ENCODE results near the gene WDFY2.
A peak's percentile ranks its signal among the peaks of the same experiment; 100 is the strongest.
"Not testable (repeated sequence)": the region's sequence is repeated elsewhere in the genome, so short reads cannot be mapped to it uniquely, and the experiment has no call there.

Gene WDFY2

DNA sequence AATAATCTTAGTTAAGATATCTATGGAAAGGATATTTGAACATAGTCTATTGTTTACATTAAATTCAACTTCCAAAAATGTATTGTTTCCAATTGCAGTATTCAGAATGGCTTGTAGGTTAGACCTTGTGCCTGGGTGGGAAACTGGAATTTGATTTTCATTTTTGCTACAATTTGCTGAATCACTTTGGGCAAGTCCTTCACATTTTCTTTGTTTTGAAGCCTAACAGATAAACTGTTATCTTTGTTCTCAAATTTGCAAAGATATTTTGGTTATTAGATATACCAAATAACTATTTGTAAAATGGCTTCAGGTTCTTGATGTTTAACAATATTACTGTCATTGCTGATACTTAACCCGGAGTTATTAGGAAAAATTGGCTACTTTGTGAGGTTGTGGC is 82.6 kb downstream of the WDFY2 start:
- no peak for DNase-seq

DNA sequence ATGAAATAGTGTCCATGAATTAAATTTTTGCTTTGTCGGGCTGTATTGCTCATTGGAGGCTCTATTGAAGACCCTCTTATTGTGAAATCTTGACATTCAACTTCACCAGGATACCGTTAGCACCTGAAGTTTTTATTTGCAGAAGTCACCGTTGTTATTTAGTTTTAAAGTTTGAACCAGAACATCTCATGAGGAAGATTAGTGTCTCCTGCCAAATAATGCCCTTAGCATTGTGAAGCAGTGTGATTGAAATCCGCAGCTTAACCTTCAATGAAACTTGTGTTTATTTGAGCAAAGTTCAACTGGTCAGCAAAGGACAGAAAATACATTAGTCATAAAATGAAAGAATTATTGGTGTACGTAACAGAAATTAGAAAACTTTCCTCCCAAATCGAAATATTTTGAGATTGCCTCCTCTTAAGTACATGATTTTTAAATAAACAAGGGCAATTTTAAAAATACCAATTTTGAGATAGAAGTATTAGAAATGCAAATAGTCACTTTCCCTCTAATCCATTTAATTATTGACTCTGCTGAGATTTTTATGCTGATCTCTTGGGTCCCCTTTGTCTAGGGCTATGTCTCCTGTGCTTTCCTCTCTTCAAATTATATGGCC is 84.4 kb downstream of the WDFY2 start:
- no peak for DNase-seq

DNA sequence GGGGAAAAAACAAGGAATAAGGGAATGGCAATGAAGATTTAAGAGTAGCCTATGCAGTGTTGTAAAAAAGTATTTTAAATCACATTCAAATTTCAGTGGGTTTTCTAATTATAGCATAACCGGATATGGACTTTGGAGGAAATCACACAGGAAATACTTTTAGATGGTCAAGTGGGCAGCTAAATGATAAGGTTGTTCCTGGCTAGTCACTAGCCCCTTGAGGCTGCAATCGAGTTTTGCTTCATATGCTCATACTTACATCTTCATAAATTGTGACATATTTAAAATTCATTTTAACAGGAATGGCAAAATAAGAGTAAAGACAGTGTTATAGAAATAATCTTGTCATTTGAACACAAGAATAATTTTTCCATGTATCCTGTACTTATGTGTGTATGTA is 88.9 kb downstream of the WDFY2 start:
- DNase-seq: no peak

DNA sequence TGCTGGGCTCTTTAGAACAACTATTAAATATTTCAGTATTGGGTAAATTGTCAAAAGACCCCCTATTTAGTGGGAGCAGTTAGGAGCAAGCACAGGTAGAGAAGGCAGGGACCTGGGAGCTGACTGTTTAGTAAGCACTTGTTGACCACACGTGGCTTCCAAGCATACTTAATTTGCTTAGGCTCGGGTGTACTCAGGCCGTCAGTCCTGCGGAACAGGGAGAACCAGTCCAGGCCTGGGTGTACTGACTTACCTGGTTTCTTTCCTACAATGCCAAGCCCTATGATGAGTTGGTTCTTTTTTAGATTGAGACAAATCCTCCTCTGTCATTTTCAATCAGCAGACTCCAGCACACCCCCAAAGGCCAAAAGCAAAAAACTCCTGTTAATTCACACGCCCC is 90.0 kb downstream of the WDFY2 start:
- no peak for DNase-seq

DNA sequence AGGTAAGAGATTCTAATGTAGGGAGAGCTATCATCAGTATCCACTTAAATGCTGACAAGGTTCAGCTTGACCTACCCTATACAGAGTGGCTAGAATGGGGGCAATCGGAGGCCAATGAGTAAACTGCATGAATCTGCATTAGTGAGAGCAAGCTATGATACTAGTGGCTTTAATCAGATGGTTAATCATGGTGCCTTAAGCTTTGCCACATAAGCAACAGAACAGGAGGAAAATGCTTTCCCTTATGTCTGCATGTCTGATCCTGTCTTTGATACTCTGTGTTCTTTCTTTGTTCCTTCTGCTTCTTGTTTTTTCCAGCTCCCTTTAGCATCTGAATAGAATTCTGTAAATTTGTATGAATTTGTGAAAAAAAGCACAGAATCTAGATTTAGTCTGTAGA is 91.1 kb downstream of the WDFY2 start:
- DNase-seq: no peak

DNA sequence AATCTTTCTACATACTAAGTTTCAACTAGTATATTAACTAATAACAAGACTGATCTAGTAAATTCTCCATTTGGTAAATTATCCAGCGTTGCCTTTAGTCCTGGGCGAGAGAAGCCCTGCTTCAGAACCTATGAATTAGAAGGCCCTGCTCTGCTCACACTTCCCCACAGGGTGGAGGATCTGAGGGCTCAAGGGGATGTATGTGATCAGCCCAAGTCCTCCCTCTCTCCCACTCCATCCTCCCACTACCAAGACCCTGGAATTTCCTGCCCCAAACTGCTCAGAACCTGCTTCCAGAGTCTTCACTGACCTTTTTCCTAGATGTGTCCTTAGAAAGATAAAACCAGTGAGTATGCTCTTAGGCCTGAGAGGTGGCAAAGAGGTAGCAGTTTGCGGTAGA is 91.6 kb downstream of the WDFY2 start:
- no peak for DNase-seq

DNA sequence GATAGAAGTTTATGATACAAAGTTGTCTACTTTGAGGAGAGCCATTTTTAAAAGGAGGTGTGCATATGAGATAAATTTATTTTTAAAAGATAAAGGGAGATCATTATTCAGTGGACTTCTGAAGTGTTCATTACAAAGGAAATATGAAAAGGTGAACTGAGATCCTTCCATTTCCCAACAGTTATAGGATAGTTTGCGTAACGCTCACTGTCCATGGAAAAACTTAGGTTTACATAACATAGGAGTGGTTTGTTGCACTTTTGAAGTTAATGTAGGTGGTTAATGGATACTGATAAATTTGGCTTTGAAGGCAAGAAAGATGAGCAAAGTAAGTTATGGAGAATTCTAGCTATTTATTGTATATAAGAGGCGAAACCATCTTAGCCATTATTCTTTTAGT is 92.5 kb downstream of the WDFY2 start:
- no peak for DNase-seq

DNA sequence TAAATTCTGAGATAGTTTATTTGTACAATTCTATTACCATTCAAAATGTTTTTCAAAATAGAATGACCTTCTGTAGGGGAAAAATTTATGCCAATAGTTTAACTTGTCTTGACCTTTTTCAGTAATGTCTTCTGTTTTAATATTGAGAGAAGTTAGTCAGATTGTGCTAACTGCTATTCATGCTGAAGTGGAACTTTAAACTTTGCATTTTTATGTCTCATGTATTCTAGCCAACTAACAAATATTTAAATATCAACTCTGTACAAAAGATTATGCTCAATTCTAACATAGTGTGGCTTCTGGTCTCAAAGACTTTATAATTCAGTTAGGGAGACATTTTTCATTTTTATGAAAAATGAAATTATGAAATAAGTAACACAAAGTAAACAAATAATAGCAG is 94.2 kb downstream of the WDFY2 start:
- no peak for DNase-seq

DNA sequence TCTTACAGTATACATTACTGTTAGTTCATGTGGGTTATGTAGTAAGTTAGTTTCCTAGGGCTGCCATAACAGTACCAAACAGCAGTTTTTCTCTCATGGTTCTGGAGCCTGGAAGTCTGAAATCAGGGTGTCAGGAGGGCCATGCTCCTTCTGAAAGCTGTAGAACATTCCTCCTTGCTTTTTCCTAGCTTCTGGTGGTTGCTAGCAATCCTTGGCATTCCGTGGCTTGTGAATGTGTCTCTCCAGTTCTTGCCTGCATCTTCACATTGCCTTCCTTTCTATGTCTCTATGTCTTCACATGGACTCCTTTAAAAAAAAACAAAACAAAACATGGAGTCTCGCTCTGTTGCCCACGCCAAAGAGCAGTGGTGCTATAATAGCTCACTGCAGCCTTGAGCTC is 95.4 kb downstream of the WDFY2 start:
- DNase-seq: peak; percentile 5

DNA sequence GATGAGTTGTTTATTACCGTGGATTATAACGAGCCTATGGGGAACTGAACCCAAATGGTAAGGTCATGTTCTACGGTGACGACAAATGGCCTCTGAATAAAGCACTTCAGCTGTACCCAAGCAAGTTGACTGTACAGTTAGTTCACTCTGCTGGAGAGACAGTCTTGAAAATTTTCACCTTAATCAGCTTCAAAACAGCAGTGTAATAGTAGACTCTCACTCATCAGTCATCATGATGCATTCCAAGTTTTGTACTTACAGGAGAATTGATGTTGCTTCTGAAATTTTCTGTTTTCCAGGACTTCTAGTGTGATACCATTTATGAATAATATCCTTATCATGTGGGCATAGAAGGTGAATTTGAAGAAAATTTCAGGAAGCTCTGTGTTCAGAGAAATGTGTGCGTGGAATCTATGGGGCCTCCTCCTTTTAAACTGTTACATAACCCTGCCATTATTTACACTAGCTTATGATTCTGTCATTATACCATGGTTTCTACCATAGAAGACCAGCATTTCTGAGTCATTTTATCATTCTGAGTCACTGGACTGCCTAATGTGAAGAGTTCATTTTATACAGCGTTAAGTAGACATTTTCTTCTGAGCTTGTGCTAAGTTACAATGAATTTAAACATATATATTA is 96.9 kb downstream of the WDFY2 start:
- peak; percentile 80 for DNase-seq

DNA sequence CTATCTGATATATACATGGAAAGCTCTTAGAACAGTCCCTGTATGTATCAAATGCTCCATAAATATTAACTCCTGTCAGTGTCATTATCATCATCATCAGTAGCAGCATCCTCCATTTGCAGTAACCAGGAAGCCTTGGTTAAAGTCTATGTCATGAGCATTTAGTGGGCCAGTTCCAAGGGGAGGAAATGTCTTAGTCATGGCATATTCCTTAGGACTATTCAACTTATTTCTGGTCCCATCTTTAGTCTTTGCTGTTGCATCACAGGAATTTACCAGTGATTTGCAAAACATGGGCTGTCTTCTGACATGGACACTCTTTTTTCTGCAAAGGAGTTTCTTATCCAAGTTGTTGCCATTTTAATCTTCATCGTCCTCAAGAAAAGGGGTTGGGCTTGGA is 98.4 kb downstream of the WDFY2 start:
- peak; percentile 31 for DNase-seq

DNA sequence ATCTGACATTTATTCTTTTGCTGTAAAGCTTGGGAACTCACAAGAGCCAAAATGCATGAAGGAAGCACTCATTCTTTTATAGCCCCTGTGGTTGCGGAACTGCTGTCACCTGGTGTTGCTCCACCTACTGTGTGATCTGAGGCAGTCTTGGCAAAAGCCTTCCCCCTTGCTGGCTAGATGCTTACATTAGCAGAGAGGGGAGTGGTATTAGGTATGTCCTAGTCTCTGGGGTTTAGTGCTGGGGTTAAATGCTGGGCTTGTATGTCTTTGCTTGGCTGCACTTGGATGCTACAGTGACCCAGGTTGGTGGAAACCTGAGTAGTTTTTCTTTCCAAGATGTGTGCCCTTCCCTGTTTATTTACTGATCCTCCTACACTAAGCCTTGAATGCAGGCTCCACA is 99.3 kb downstream of the WDFY2 start:
- no peak for DNase-seq

DNA sequence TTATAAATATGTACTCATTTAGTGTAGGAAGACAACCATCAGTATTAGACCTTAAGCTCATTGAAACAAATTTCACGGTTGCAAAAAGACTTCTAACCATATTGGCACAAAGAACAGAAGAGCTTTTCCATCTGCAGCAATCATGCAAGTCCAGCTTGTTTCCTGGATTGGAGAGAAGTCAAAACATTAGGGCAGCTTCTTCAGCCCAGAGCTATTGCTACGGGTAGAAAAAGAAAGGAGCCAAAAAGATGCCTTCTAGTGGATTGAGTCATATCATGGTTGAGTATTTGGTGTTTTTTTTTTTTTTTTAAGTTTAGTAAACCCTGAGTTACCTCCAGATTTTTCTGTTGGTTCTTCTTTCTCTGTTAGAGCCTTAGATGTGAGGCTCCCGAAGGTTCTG is 99.8 kb downstream of the WDFY2 start:
- DNase-seq: peak; percentile 26

DNA sequence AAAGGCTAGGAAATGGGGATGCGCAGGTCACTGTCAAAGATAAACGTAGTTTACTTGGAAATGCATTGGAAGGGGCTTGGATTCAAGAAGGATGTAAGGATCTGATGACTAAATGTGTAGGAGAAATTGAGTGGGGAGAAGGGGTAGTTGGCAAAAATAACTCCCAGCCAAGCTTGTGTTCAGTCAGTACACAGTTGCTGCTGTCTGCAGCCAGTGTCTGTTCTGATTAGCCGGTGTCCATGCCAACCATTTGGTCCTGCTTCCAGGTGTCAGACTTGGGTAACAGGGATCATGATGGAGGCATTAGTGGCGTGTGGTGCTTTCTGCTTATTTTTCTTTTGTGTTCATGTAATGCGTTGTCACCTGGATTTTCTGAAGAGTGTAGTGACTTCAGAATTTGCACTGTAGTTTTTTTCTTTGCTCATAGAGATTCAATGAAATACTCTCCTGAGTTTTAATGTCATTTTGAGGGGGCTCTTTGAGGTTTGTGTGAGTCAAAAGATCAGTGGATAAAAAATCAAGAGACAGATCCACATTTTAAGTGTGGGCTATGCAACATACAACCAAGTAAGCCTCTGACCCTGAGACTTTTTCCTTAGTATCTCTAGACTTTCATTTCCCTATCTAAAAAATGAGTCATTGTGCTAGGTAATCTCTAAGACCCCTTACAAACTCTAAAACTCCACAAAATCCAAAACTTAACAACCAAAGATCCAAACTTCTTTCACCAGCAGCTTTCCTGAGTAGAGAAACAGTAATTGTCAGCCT is 103.9 kb downstream of the WDFY2 start:
- DNase-seq: no peak

DNA sequence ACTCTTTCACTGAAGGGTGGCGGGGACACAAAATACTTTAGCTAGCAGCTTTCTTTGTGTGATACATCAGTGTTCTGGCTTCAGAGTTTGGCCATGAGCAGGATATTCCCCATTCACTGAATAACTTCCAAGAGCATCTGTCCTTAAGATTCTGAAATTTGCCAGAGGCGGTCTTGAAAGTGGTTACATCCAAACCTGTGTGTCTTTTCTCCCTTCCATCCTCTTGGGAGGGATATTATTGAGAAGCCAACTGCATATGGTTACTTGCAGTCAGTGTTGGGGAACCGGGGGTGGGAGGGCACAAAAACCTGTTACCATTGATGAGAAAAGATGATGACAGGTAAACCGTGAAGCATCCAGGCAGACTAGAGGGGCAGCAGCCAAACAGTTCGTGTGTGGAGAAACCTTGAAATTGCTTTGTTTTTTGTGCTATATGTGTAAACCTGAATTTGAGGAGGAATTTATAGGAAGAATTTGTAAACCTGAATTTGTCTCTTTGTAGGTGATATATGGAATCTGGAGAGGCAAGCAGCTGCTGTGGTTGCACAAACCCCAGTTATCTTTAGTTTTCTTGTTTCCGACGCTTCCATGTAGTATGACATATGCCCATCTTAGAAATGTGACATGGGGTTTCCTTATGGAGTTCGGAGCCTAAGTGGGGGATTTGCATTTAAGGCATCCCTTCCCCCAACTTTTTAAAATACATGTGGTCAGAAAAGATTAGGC is 104.8 kb downstream of the WDFY2 start:
- no peak for DNase-seq

DNA sequence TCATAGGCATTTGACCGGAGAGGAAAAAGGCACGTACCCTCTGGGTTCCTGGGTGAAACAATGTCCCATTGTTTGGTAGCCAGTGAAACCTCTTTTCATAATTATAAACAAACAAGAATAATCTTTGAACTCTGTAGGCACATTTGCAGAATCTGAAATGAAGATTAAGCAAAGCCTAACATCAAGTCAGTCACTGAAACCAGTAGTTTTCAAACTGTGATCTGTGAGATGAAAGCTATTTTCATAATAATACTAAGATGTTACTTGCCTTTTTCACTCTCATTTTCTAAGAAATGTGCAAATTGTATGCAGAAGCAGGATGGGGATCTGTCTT is 105.4 kb downstream of the WDFY2 start:
- DNase-seq: no peak

DNA sequence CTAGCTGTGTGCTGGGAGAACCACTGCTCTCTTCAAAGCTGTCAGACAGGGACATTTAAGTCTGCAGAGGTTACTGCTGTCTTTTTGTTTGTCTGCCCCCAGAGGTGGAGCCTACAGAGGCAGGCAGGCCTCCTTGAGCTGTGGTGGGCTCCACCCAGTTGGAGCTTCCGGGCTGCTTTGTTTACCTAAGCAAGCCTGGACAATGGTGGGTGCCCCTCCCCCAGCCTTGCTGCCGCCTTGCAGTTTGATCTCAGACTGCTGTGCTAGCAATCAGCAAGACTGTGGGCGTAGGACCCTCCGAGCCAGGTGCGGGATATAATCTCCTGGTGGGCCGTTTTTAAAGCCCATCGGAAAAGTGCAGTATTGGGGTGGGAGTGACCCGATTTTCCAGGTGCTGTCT is 111.4 kb downstream of the WDFY2 start:
- not testable (repeated sequence) for DNase-seq

DNA sequence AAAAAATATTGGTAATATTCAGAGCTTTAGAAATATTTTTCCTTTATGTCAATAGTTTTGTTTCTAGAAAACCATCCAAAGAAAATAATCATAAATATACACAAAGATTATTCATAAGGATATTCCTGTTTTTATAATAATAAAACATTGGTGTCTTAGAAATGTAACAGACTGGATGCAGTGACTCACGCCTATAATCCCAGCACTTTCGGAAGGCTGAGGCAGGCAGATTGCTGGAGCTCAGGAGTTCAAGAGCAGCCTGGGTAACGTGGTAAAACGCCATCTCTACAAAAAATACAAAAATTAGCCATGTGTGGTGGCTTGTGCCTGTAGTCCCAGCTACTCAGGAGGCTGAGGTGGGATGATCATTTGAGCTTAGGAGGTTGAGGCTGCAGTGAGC is 112.9 kb downstream of the WDFY2 start:
- peak; percentile 45 for DNase-seq

DNA sequence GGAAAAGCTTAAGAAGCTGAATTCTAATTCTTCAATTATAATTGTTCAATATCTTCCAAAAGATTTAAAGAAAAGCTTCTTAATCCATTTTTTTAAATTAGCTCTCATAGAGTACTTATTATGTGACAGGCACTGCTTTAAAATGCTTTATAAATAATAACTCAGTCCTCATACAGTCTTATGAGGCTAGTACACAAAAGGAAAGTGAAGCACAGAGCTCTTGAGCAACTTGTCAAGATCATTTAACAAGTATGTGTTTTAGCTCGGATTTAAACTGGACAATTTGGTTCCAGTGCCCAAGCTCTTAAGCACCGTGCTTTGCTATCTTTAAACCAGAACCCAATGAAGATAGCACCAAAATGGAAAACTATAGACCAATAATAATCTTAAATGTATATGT is 113.6 kb downstream of the WDFY2 start:
- DNase-seq: no peak

DNA sequence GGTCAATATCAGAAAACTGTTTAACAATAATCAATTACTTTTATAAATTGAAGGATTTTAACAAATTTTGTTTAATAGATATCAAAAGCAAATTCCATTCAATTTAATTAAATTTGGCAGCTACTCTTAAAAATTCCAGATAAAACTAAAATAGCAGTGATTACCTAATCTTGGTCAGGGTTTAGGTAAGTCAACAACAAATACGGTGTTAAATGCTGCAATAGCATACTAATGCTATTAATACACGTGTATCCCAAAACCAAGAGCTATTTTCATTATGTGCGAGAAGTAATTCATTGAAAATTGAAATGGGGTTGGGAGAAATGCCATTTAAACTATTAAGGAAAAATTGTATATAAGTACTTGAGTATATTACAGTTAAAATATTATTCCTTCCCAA is 114.1 kb downstream of the WDFY2 start:
- no peak for DNase-seq

DNA sequence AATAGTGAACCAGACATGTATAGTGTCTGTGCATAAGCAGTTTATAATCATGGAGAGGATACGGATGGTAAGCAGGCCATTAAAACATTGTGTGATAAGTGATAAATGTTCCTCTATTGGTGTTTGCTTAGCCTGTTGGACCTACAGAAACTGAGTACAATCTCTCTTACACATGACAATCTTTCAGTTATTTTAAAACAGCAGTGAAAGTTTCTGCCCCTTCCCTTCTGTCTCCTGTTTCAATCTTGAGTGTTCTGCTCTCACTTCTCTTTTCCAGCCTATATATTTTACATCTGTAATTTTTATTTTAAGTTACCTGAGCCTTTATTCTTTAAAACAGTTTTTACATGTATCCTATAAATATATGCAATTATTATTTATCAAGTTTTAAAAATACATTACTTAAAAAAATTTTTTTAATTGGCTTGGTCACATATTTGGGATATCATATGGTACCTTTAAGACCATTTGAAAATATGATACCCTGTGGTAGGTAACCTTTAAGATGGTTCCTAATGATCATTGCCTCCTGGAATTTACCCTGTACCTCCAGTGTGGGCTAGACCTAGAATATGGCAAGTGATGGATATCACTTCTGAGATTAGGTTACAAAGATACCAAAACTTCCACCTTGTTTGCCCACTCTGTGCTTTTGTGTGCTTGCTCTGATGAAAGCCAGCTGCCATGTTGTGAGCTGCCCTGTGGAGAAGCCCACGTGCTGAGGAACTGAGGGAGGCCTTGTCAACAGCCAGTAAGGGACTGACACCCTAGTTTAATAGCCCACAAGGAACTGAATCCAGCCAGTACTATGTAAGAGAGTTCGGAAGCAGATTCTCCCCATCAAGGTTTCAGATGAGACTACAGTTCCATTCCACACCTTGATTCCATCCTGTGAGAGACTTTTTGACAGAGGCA is 120.4 kb downstream of the WDFY2 start:
- no peak for DNase-seq

DNA sequence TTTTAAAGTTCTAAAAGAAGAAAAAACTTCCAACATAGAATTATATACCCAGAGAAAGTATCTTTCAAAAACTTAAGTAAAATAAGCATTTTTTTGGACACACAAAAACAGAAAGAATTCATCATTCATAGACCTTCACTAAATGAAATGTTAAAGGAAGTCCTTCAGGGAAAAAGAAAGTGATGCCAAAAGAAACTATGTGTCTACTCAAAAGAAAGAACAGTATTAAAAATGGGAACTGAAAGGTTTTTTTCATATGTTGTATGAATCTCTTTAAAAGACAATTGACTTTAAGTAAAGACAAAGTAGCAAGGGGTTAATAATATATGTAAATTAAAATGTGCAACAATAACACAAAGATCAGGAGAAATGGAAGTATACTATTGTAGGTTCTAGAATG is 123.2 kb downstream of the WDFY2 start:
- no peak for DNase-seq

DNA sequence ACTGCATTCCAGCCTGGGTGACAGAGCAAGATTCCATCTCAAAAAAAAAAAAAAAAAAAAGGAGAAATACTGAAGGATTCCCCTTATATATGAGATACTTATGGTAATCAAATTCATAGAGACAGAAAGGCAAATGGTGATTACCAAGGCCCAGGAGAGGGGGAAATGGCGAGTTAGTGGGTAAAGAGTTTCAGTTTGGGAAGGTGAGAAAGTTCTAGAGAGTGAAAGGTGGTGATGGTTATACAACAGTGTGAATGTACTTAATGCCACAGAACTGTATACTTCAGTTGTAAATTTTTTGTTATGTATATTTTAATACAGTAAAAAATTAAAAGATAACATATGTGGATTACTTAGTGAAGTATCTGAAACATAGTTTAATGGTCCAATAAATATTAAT is 129.5 kb downstream of the WDFY2 start:
- no peak for DNase-seq

Data from EL (cell line).